GM23338 (cell line): ENCODE measurements around the gene DDR2. TPM values are rescaled to one million over a fixed set of nuclear protein-coding genes. Genes with fewer than 3 reads are reported as not detected.

Source experiments
- ATAC-seq: fragments of 200-7000 bp; cut with Tn5 transposase; 3 replicates; pipeline ENCODE4 v1.9.1; 2020
- DNase-seq: peaks from one replicate; pipeline ENCODE4 v3.0.0-alpha.2; 2015; ENCODE audit warnings: low spot score
- H2AFZ ChIP-seq: fragments of 200-600 bp; sonication (generic); 2 replicates; pipeline ENCODE4 v1.8.0; 2016; ENCODE audit warnings: antibody characterized with exemption, mild to moderate bottlenecking, moderate library complexity
- H3F3A ChIP-seq: fragments of 200-600 bp; sonication (generic); replicated peaks from 2 replicates; pipeline ENCODE4 v1.8.0; 2017; ENCODE audit warnings: antibody characterized with exemption, mixed run types, low read depth
- H3K27ac ChIP-seq: fragments of 200-600 bp; sonication (generic); 2 replicates; pipeline ENCODE4 v1.6.1; 2016; ENCODE audit warnings: low read depth
- H3K27me3 ChIP-seq: fragments of 200-600 bp; sonication (generic); 2 replicates; pipeline ENCODE4 v1.8.0; 2016; ENCODE audit warnings: mild to moderate bottlenecking, mixed run types, moderate library complexity; ENCODE audit not compliant: insufficient read depth
- H3K36me3 ChIP-seq: fragments of 200-600 bp; sonication (generic); 2 replicates; pipeline ENCODE4 v1.8.0; 2016; ENCODE audit warnings: mild to moderate bottlenecking; ENCODE audit not compliant: insufficient read depth
- H3K4me1 ChIP-seq: fragments of 200-600 bp; sonication (generic); 2 replicates; pipeline ENCODE4 v1.8.0; 2016; ENCODE audit warnings: mild to moderate bottlenecking, moderate library complexity; ENCODE audit not compliant: insufficient read depth
- H3K4me2 ChIP-seq: fragments of 200-600 bp; sonication (generic); 2 replicates; pipeline ENCODE4 v1.7.1; 2017; ENCODE audit warnings: mixed run types
- H3K4me3 ChIP-seq: fragments of 200-600 bp; sonication (generic); 2 replicates; pipeline ENCODE4 v1.6.1; 2016; ENCODE audit warnings: mixed run types
- H3K79me2 ChIP-seq: fragments of 200-600 bp; sonication (generic); replicated peaks from 2 replicates; pipeline ENCODE4 v1.8.0; 2017; ENCODE audit warnings: mild to moderate bottlenecking; ENCODE audit not compliant: insufficient read depth
- H3K9me2 ChIP-seq: fragments of 200-600 bp; sonication (generic); 2 replicates; pipeline ENCODE4 v1.8.0; 2017; ENCODE audit not compliant: insufficient read depth
- H4K20me1 ChIP-seq: fragments of 200-600 bp; sonication (generic); replicated peaks from 2 replicates; pipeline ENCODE4 v1.8.0; 2017; ENCODE audit warnings: mild to moderate bottlenecking; ENCODE audit not compliant: insufficient read depth
- H3K27ac Mint-ChIP-seq: 2 replicates; pipeline ENCODE4 v1.8.0; 2020; ENCODE audit warnings: inconsistent platforms, mild to moderate bottlenecking, moderate library complexity, mixed read lengths
- H3K27me3 Mint-ChIP-seq: 3 replicates; pipeline ENCODE4 v1.8.0; 2022; ENCODE audit warnings: low read depth, mild to moderate bottlenecking, moderate library complexity, mixed read lengths, inconsistent platforms; ENCODE audit not compliant: insufficient read depth, poor library complexity
- H3K36me3 Mint-ChIP-seq: 3 replicates; pipeline ENCODE4 v1.8.0; 2021; ENCODE audit warnings: low read depth, mild to moderate bottlenecking, inconsistent platforms, moderate library complexity, mixed read lengths
- H3K4me1 Mint-ChIP-seq: 3 replicates; pipeline ENCODE4 v1.8.0; 2020; ENCODE audit warnings: mild to moderate bottlenecking, inconsistent platforms, mixed read lengths
- H3K4me3 Mint-ChIP-seq: 3 replicates; pipeline ENCODE4 v1.8.0; 2021; ENCODE audit warnings: moderate library complexity, mild to moderate bottlenecking, inconsistent platforms, mixed read lengths
- H3K9me3 Mint-ChIP-seq: 3 replicates; pipeline ENCODE4 v1.8.0; 2020; ENCODE audit warnings: moderate library complexity, mild to moderate bottlenecking, inconsistent platforms, mixed read lengths
- CREB1 ChIP-seq: fragments of 250-450 bp; sonication (Bioruptor Pico); IDR thresholded peaks from 2 replicates; pipeline ENCODE4 v1.5.0; 2020; ENCODE audit warnings: low read depth, mild to moderate bottlenecking, moderate library complexity
- EZH2 ChIP-seq: fragments of 200-600 bp; sonication (generic); IDR thresholded peaks from one replicate; pipeline ENCODE4 v1.8.0; 2017; ENCODE audit warnings: antibody characterized with exemption, mild to moderate bottlenecking, low read depth; ENCODE audit not compliant: unreplicated experiment
- EZH2phosphoT487 ChIP-seq: fragments of 200-600 bp; sonication (generic); IDR thresholded peaks from one replicate; pipeline ENCODE4 v1.8.1; 2018; ENCODE audit warnings: antibody characterized with exemption; ENCODE audit not compliant: unreplicated experiment
- JUNB ChIP-seq: IDR thresholded peaks from one replicate; pipeline ENCODE4 v1.6.1; 2016; ENCODE audit warnings: antibody characterized with exemption; ENCODE audit not compliant: unreplicated experiment
- NANOG ChIP-seq: IDR thresholded peaks from 2 replicates; pipeline ENCODE4 v1.6.1; 2016; ENCODE audit warnings: antibody characterized with exemption, borderline replicate concordance
- POLR2AphosphoS5 ChIP-seq: IDR thresholded peaks from 2 replicates; pipeline ENCODE4 v1.6.1; 2016; ENCODE audit warnings: antibody characterized with exemption, low read depth
- STAT1 ChIP-seq: IDR thresholded peaks from one replicate; pipeline ENCODE4 v1.6.1; 2016; ENCODE audit warnings: antibody characterized with exemption; ENCODE audit not compliant: unreplicated experiment
- ZNF114 ChIP-seq: fragments of 250-450 bp; sonication (Bioruptor Pico); IDR thresholded peaks from 2 replicates; pipeline ENCODE4 v1.5.0; 2020; ENCODE audit warnings: mild to moderate bottlenecking, moderate library complexity
- ZNF331 ChIP-seq: fragments of 250-450 bp; sonication (Bioruptor Pico); IDR thresholded peaks from 2 replicates; pipeline ENCODE4 v1.5.0; 2020; ENCODE audit warnings: low read depth, mild to moderate bottlenecking, moderate library complexity
- polyA plus RNA-seq: library from polyadenylated mRNA; unstranded; fragments of >200 nt; fragmentation: Nextera tagmentation; extraction: Ambion mirVana; gene quantifications from 2 replicates; pipeline ENCODE4 v1.2.1, GENCODE V29; 2016
- total RNA-seq: library from RNA; depleted of rRNA; stranded (reverse); fragments of >200 nt; shearing (Covaris generic); gene quantifications from 2 replicates; pipeline ENCODE4 v1.2.3, GENCODE V29; 2014
- TF ChIP-seq, protein P1 (sequence below): IDR thresholded peaks from 2 replicates; pipeline ENCODE4 v1.6.1; 2016; ENCODE audit warnings: antibody characterized with exemption
- TF ChIP-seq, protein P2 (sequence below): fragments of 250-450 bp; sonication (Bioruptor Pico); IDR thresholded peaks from 2 replicates; pipeline ENCODE4 v1.5.0; 2020; ENCODE audit warnings: mild to moderate bottlenecking, moderate library complexity
- TF ChIP-seq, protein P3 (sequence below), 2 experiments: fragments of 200-600 bp in 1 of 2; sonication (generic) in 1 of 2; conservative IDR thresholded peaks; 2 replicates each; pipeline versions ENCODE4 v1.5.1 to v1.6.1; 2016 to 2017; ENCODE audit warnings: antibody characterized with exemption in 2 of 2, low read depth in 2 of 2, mild to moderate bottlenecking in 2 of 2, moderate library complexity in 1 of 2
- TF ChIP-seq, protein P4 (sequence below): IDR thresholded peaks from one replicate; pipeline ENCODE4 v1.6.1; 2018; ENCODE audit warnings: antibody characterized with exemption; ENCODE audit not compliant: unreplicated experiment

DDR2 gene
- total and polyA plus RNA-seq, 2 experiments from 2014 or later = 0.66 to 1.8 TPM

DNA sequence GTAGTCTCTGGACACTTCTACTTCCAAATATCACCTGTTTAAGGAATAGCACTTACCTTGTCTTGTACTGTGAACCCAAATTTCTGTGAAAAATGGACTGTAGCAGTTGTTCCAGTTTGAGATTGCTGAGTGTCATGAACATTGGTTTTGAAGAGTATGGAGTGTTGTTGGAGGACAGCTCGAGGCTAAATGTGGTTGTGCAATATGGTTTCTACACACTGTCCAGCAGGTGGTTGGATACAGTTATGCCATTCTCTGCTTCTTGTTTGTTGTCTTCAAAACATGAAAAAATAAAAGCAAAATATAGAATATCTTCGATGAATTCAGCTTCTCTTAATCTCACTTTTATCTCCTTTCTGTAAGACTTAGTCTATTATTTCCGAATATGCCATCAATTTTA lies 67.1 kb downstream of the DDR2 start:
- no peaks in the 10 kb centered on the region for H4K20me1 ChIP-seq
- no peak for TF ChIP-seq EZH2
- no peak for TF ChIP-seq JUNB
- no peak for TF ChIP-seq ZNF114 (CRISPR knock-in tag)
- TF ChIP-seq EZH2phosphoT487 = no peak
- TF ChIP-seq POLR2AphosphoS5 = no peak
- no peak for TF ChIP-seq CREB1 (CRISPR knock-in tag)
- TF ChIP-seq, protein P1, sequence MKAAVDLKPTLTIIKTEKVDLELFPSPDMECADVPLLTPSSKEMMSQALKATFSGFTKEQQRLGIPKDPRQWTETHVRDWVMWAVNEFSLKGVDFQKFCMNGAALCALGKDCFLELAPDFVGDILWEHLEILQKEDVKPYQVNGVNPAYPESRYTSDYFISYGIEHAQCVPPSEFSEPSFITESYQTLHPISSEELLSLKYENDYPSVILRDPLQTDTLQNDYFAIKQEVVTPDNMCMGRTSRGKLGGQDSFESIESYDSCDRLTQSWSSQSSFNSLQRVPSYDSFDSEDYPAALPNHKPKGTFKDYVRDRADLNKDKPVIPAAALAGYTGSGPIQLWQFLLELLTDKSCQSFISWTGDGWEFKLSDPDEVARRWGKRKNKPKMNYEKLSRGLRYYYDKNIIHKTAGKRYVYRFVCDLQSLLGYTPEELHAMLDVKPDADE = no peak
- no peak for TF ChIP-seq NANOG
- TF ChIP-seq STAT1 = no peak
- TF ChIP-seq, protein P2, sequence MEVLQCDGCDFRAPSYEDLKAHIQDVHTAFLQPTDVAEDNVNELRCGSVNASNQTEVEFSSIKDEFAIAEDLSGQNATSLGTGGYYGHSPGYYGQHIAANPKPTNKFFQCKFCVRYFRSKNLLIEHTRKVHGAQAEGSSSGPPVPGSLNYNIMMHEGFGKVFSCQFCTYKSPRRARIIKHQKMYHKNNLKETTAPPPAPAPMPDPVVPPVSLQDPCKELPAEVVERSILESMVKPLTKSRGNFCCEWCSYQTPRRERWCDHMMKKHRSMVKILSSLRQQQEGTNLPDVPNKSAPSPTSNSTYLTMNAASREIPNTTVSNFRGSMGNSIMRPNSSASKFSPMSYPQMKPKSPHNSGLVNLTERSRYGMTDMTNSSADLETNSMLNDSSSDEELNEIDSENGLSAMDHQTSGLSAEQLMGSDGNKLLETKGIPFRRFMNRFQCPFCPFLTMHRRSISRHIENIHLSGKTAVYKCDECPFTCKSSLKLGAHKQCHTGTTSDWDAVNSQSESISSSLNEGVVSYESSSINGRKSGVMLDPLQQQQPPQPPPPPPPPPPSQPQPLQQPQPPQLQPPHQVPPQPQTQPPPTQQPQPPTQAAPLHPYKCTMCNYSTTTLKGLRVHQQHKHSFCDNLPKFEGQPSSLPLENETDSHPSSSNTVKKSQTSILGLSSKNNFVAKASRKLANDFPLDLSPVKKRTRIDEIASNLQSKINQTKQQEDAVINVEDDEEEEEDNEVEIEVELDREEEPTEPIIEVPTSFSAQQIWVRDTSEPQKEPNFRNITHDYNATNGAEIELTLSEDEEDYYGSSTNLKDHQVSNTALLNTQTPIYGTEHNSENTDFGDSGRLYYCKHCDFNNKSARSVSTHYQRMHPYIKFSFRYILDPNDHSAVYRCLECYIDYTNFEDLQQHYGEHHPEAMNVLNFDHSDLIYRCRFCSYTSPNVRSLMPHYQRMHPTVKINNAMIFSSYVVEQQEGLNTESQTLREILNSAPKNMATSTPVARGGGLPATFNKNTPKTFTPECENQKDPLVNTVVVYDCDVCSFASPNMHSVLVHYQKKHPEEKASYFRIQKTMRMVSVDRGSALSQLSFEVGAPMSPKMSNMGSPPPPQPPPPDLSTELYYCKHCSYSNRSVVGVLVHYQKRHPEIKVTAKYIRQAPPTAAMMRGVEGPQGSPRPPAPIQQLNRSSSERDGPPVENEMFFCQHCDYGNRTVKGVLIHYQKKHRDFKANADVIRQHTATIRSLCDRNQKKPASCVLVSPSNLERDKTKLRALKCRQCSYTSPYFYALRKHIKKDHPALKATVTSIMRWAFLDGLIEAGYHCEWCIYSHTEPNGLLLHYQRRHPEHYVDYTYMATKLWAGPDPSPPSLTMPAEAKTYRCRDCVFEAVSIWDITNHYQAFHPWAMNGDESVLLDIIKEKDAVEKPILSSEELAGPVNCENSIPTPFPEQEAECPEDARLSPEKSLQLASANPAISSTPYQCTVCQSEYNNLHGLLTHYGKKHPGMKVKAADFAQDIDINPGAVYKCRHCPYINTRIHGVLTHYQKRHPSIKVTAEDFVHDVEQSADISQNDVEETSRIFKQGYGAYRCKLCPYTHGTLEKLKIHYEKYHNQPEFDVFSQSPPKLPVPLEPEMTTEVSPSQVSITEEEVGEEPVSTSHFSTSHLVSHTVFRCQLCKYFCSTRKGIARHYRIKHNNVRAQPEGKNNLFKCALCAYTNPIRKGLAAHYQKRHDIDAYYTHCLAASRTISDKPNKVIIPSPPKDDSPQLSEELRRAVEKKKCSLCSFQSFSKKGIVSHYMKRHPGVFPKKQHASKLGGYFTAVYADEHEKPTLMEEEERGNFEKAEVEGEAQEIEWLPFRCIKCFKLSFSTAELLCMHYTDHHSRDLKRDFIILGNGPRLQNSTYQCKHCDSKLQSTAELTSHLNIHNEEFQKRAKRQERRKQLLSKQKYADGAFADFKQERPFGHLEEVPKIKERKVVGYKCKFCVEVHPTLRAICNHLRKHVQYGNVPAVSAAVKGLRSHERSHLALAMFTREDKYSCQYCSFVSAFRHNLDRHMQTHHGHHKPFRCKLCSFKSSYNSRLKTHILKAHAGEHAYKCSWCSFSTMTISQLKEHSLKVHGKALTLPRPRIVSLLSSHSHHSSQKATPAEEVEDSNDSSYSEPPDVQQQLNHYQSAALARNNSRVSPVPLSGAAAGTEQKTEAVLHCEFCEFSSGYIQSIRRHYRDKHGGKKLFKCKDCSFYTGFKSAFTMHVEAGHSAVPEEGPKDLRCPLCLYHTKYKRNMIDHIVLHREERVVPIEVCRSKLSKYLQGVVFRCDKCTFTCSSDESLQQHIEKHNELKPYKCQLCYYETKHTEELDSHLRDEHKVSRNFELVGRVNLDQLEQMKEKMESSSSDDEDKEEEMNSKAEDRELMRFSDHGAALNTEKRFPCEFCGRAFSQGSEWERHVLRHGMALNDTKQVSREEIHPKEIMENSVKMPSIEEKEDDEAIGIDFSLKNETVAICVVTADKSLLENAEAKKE = no peak
- TF ChIP-seq ZNF331 (CRISPR knock-in tag) = no peak
- TF ChIP-seq, protein P3, sequence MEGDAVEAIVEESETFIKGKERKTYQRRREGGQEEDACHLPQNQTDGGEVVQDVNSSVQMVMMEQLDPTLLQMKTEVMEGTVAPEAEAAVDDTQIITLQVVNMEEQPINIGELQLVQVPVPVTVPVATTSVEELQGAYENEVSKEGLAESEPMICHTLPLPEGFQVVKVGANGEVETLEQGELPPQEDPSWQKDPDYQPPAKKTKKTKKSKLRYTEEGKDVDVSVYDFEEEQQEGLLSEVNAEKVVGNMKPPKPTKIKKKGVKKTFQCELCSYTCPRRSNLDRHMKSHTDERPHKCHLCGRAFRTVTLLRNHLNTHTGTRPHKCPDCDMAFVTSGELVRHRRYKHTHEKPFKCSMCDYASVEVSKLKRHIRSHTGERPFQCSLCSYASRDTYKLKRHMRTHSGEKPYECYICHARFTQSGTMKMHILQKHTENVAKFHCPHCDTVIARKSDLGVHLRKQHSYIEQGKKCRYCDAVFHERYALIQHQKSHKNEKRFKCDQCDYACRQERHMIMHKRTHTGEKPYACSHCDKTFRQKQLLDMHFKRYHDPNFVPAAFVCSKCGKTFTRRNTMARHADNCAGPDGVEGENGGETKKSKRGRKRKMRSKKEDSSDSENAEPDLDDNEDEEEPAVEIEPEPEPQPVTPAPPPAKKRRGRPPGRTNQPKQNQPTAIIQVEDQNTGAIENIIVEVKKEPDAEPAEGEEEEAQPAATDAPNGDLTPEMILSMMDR (conservative IDR thresholded peaks at IDR 0.05; ENCODE audit: low read depth in 2 of 2) = no peak
- TF ChIP-seq, protein P4, sequence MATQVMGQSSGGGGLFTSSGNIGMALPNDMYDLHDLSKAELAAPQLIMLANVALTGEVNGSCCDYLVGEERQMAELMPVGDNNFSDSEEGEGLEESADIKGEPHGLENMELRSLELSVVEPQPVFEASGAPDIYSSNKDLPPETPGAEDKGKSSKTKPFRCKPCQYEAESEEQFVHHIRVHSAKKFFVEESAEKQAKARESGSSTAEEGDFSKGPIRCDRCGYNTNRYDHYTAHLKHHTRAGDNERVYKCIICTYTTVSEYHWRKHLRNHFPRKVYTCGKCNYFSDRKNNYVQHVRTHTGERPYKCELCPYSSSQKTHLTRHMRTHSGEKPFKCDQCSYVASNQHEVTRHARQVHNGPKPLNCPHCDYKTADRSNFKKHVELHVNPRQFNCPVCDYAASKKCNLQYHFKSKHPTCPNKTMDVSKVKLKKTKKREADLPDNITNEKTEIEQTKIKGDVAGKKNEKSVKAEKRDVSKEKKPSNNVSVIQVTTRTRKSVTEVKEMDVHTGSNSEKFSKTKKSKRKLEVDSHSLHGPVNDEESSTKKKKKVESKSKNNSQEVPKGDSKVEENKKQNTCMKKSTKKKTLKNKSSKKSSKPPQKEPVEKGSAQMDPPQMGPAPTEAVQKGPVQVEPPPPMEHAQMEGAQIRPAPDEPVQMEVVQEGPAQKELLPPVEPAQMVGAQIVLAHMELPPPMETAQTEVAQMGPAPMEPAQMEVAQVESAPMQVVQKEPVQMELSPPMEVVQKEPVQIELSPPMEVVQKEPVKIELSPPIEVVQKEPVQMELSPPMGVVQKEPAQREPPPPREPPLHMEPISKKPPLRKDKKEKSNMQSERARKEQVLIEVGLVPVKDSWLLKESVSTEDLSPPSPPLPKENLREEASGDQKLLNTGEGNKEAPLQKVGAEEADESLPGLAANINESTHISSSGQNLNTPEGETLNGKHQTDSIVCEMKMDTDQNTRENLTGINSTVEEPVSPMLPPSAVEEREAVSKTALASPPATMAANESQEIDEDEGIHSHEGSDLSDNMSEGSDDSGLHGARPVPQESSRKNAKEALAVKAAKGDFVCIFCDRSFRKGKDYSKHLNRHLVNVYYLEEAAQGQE = no peak

More for the DNA sequence above, 67.1 kb downstream of the DDR2 start:
- H3K27me3 ChIP-seq = no peaks in the 10 kb centered on the region
- H3K4me3 ChIP-seq = no peak overlapping the region
- H3K4me1 ChIP-seq = peaks cover 21% of the 10 kb centered on the region
- Mint-ChIP-seq H3K27me3 (peaks cover 2% of the 10 kb centered on the region), H3K4me1 (peaks cover 26% of the 10 kb centered on the region), H3K9me3 (no peaks in the 10 kb centered on the region), H3K27ac (no peak overlapping the region), H3K36me3 (no peaks in the 10 kb centered on the region), H3K4me3 (no peak overlapping the region)
- no peaks in the 10 kb centered on the region for H3K9me2 ChIP-seq
- DNase-seq (no peak), ATAC-seq (no peak)
- H3K27ac ChIP-seq = no peak overlapping the region
- H2AFZ ChIP-seq = no peak overlapping the region
- no peaks in the 10 kb centered on the region for H3K79me2 ChIP-seq
- no peak overlapping the region for H3K4me2 ChIP-seq
- 0 out of 2 replicates have a peak, but pooled peaks cover 3% of the 10 kb centered on the region for H3F3A ChIP-seq
- no peaks in the 10 kb centered on the region for H3K36me3 ChIP-seq
